ENCODE measurements around the gene CBARP. TPM values are rescaled to one million over a fixed set of nuclear protein-coding genes. Genes with fewer than 3 reads are reported as not detected.

Gene CBARP
- polyA plus RNA-seq, 1 of the 3 experiments (the other 2 are of a cell fraction) = 5.1 TPM

GRCh38 chr19:1233115-1233667 is 4.6 kb downstream of the CBARP start:
- POLR2A ChIA-PET = no interaction called here
- 96% methylated on average over 4 of the region's 24 CpGs for WGBS (ENCODE audit: low lambda C conversion rate)

GRCh38 chr19:1232652-1233072 is 5.1 kb downstream of the CBARP start:
- no peaks in the 10 kb centered on the region for H3K9me3 ChIP-seq
- H3K9ac ChIP-seq = no peak overlapping the region
- H3K36me3 ChIP-seq (replicated peaks in 1 of 2; ENCODE audit: control insufficient read depth in 1 of 2, insufficient read depth in 2 of 2, low read length in 1 of 2) = peaks cover 0 to 48% of the 10 kb centered on the region in 2 experiments
- H3K27me3 ChIP-seq (ENCODE audit: insufficient read depth) = no peaks in the 10 kb centered on the region
- H3K4me2 ChIP-seq = no peak overlapping the region
- POLR2A ChIA-PET = no interaction called here
- peaks cover 11% of the 10 kb centered on the region; the same call in 1 of the 2 replicates for H3K79me2 ChIP-seq (ENCODE audit: insufficient read depth)
- H4K20me1 ChIP-seq (ENCODE audit: insufficient read depth) = peaks cover 24% of the 10 kb centered on the region
- H3K27ac ChIP-seq (ENCODE audit: low read depth in 2 of 2, low read length in 1 of 2) = no peak overlapping the region
- peaks cover 0 to 9% of the 10 kb centered on the region in 2 experiments; a peak in 1 of 4 replicates for H3K4me1 ChIP-seq (ENCODE audit: control insufficient read depth in 1 of 2, insufficient read depth in 2 of 2, low read depth in 1 of 2, low read length in 1 of 2)
- H3F3A ChIP-seq (replicated peaks; ENCODE audit: insufficient read depth) = peaks cover 14% of the 10 kb centered on the region
- H3K9me2 ChIP-seq = no peaks in the 10 kb centered on the region
- no peak for DNase-seq
- no peak overlapping the region for H2AFZ ChIP-seq (ENCODE audit: low read depth)
- H3K4me3 ChIP-seq (ENCODE audit: low read depth in 2 of 2, low read length in 1 of 2) = no peak overlapping the region
- 73% methylated on average over 13 of the region's 15 CpGs for WGBS (ENCODE audit: low lambda C conversion rate)
- CTCF ChIA-PET = interaction anchor here (0.6 to 5.7 kb wide), 6 partner anchors 11 to 1042 kb away, joined by 3 to 82 read pairs (median 4); no protein-coding TSS in a partner anchor
- TF ChIP-seq ZBTB33 (IDR thresholded peaks at IDR 0.05; ENCODE audit: borderline replicate concordance, low read depth) (no peak), USF2 (IDR thresholded peaks at IDR 0.05; ENCODE audit: borderline replicate concordance, low read depth, low read length) (no peak), EZH2phosphoT487 (IDR thresholded peaks at IDR 0.05; ENCODE audit: borderline replicate concordance, low read depth) (no peak), CTCF (IDR thresholded peaks at IDR 0.05) (no peak), FOXJ3 (CRISPR knock-in tag; IDR thresholded peaks at IDR 0.05) (no peak), MAX (IDR thresholded peaks at IDR 0.05; ENCODE audit: low read depth) (no peak), JUND (IDR thresholded peaks at IDR 0.05) (no peak), FOXM1 (IDR thresholded peaks at IDR 0.05; ENCODE audit: low read depth) (no peak), REST (IDR thresholded peaks at IDR 0.05; ENCODE audit: low read depth, low read length) (no peak), ELF1 (IDR thresholded peaks at IDR 0.05) (no peak)

More at GRCh38 chr19:1233115-1233667, 4.6 kb downstream of the CBARP start:
- Histone ChIP-seq H2AFZ (ENCODE audit: low read depth) (no peak overlapping the region), H3K4me2 (no peak overlapping the region), H3K36me3 (replicated peaks in 1 of 2; ENCODE audit: control insufficient read depth in 1 of 2, insufficient read depth in 2 of 2, low read length in 1 of 2) (peaks cover 0 to 43% of the 10 kb centered on the region in 2 experiments), H3K27me3 (ENCODE audit: insufficient read depth) (no peaks in the 10 kb centered on the region), H3K9ac (no peak overlapping the region), H4K20me1 (ENCODE audit: insufficient read depth) (peaks cover 24% of the 10 kb centered on the region), H3K4me1 (ENCODE audit: control insufficient read depth in 1 of 2, insufficient read depth in 2 of 2, low read depth in 1 of 2, low read length in 1 of 2) (peaks cover 0 to 10% of the 10 kb centered on the region in 2 experiments; a peak in 1 of 4 replicates), H3K9me2 (no peaks in the 10 kb centered on the region), H3F3A (replicated peaks; ENCODE audit: insufficient read depth) (peaks cover 15% of the 10 kb centered on the region), H3K79me2 (ENCODE audit: insufficient read depth) (peaks cover 11% of the 10 kb centered on the region; the same call in 1 of the 2 replicates), H3K27ac (ENCODE audit: low read depth in 2 of 2, low read length in 1 of 2) (no peak overlapping the region), H3K4me3 (ENCODE audit: low read depth in 2 of 2, low read length in 1 of 2) (no peak overlapping the region), H3K9me3 (no peaks in the 10 kb centered on the region)
- TF ChIP-seq ZBTB33 (IDR thresholded peaks at IDR 0.05; ENCODE audit: borderline replicate concordance, low read depth) (no peak), NFIC (IDR thresholded peaks at IDR 0.05; ENCODE audit: borderline replicate concordance) (no peak)
- DNase-seq = no peak
- CTCF ChIA-PET = interaction anchor here (0.6 to 5.7 kb wide), 5 partner anchors 11 to 1042 kb away, joined by 4 to 82 read pairs (median 4); no protein-coding TSS in a partner anchor

All from SK-N-SH (cell line).